Measurements from ENCODE around the gene CELF5. TPM values are rescaled to one million over a fixed set of nuclear protein-coding genes. Genes with fewer than 3 reads are reported as not detected.
"Not testable (repeated sequence)": the region's sequence is repeated elsewhere in the genome, so short reads cannot be mapped to it uniquely, and the experiment has no call there.

Gene CELF5
- total RNA-seq, 1 experiment from 2014 or later: 1.2 TPM

GRCh38 chr19:3330047-3330446 lies 105.6 kb downstream of the CELF5 start:
- TF ChIP-seq TCF7L2 (IDR thresholded peaks at IDR 0.05; ENCODE audit: low read depth, low read length): no peak
- TF ChIP-seq, protein P1, sequence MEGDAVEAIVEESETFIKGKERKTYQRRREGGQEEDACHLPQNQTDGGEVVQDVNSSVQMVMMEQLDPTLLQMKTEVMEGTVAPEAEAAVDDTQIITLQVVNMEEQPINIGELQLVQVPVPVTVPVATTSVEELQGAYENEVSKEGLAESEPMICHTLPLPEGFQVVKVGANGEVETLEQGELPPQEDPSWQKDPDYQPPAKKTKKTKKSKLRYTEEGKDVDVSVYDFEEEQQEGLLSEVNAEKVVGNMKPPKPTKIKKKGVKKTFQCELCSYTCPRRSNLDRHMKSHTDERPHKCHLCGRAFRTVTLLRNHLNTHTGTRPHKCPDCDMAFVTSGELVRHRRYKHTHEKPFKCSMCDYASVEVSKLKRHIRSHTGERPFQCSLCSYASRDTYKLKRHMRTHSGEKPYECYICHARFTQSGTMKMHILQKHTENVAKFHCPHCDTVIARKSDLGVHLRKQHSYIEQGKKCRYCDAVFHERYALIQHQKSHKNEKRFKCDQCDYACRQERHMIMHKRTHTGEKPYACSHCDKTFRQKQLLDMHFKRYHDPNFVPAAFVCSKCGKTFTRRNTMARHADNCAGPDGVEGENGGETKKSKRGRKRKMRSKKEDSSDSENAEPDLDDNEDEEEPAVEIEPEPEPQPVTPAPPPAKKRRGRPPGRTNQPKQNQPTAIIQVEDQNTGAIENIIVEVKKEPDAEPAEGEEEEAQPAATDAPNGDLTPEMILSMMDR (IDR thresholded peaks at IDR 0.05): no peak
- no peak for TF ChIP-seq SIN3A (IDR thresholded peaks at IDR 0.05; ENCODE audit: borderline replicate concordance, insufficient read depth, low read depth, low read length)
- no peak for TF ChIP-seq POLR2AphosphoS5 (IDR thresholded peaks at IDR 0.05; ENCODE audit: low read depth, low read length)
- no peak for TF ChIP-seq REST (IDR thresholded peaks at IDR 0.05; ENCODE audit: insufficient read depth in 1 of 2, low read depth in 2 of 2, low read length in 1 of 2)
- no peaks in the 10 kb centered on the region for H3K36me3 ChIP-seq (ENCODE audit: control insufficient read depth, insufficient read depth, low read length)
- CTCF ChIA-PET: interaction anchor here (0.7 kb wide), 1 partner anchor 422 kb away, joined by 3 read pairs; no protein-coding TSS in a partner anchor
- BruUV-seq (replicated peaks): no TSS peak
- no peaks in the 10 kb centered on the region for H3K27me3 ChIP-seq (ENCODE audit: control insufficient read depth, insufficient read depth, low read length)
- POLR2A ChIA-PET: no interaction called here
- no peak for DNase-seq (ENCODE audit: low read depth, low spot score)
- peaks cover under 1% of the 10 kb centered on the region for H3K4me1 ChIP-seq (ENCODE audit: control insufficient read depth, insufficient read depth, low read length)
- in situ Hi-C loops (cut with HindIII; ENCODE audit: low pct_unique_long_range_greater_than_20kb, low sequenced_read_pairs) (no loop called here), intact Hi-C loops (cut with micrococcal nuclease; ENCODE audit: unreplicated experiment) (no loop called here)
- no peaks in the 10 kb centered on the region for H3K9me3 ChIP-seq (ENCODE audit: control insufficient read depth, insufficient read depth, low read depth, low read length)
- no peak for ATAC-seq
- no peak overlapping the region for H3K4me3 ChIP-seq (ENCODE audit: low read depth in 2 of 2, low read length in 2 of 2)
- no peak overlapping the region for H3K27ac ChIP-seq (ENCODE audit: low read length)

GRCh38 chr19:3332232-3332631 lies 107.8 kb downstream of the CELF5 start:
- POLR2A ChIA-PET; ATAC-seq; CTCF ChIA-PET; BruUV-seq (replicated peaks); H3K27me3 ChIP-seq (ENCODE audit: control insufficient read depth, insufficient read depth, low read length); DNase-seq (ENCODE audit: low read depth, low spot score); H3K36me3 ChIP-seq (ENCODE audit: control insufficient read depth, insufficient read depth, low read length); H3K4me3 ChIP-seq (ENCODE audit: low read depth in 2 of 2, low read length in 2 of 2); intact Hi-C loops (cut with micrococcal nuclease; ENCODE audit: unreplicated experiment); H3K9me3 ChIP-seq (ENCODE audit: control insufficient read depth, insufficient read depth, low read depth, low read length); in situ Hi-C loops (cut with HindIII; ENCODE audit: low pct_unique_long_range_greater_than_20kb, low sequenced_read_pairs): not testable (repeated sequence)
- Histone ChIP-seq H3K27ac (ENCODE audit: low read length) (peak overlapping the region; percentile 71; the same call in 1 of the 2 replicates), H3K4me1 (ENCODE audit: control insufficient read depth, insufficient read depth, low read length) (peaks cover 22% of the 10 kb centered on the region)

DNA sequence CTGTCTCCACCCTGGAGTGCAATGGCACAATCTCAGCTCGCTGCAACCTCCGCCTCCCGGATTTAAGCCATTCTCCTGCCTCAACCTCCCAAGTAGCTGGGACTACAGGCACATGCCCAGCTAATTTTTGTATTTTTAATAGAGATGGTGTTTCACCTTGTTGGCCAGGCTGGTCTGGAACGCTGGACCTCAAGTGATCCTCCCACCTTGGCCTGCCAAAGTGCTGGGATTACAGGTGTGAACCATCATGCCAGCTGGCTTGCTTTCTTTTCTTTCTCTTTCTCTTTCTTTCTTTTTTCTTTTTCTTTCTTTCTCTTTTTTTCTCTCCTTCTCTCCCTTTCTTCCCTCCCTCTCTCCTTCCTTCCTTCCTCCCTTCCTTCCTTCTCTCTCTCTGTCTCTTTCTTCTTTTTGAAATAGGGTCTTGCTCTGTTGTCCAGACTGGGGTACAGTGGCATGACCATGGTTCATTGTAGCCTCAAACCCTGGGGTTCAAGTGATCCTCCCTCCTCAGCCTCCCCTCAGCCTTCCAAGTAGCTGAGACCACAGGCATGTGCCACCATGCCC lies 108.6 kb downstream of the CELF5 start:
- BruUV-seq (replicated peaks): no TSS peak
- DNase-seq (ENCODE audit: low read depth, low spot score): no peak
- intact Hi-C loops (cut with micrococcal nuclease; ENCODE audit: unreplicated experiment): no loop called here
- no peaks in the 10 kb centered on the region for H3K9me3 ChIP-seq (ENCODE audit: control insufficient read depth, insufficient read depth, low read depth, low read length)
- no peaks in the 10 kb centered on the region for H3K27me3 ChIP-seq (ENCODE audit: control insufficient read depth, insufficient read depth, low read length)
- H3K27ac ChIP-seq (ENCODE audit: low read length): peak overlapping the region; percentile 39; the same call in 1 of the 2 replicates
- H3K4me1 ChIP-seq (ENCODE audit: control insufficient read depth, insufficient read depth, low read length): peaks cover 30% of the 10 kb centered on the region
- in situ Hi-C loops (cut with HindIII; ENCODE audit: low pct_unique_long_range_greater_than_20kb, low sequenced_read_pairs): no loop called here
- no peak overlapping the region for H3K4me3 ChIP-seq (ENCODE audit: low read depth in 2 of 2, low read length in 2 of 2)
- POLR2A ChIA-PET: no interaction called here
- TF ChIP-seq POLR2AphosphoS5 (IDR thresholded peaks at IDR 0.05; ENCODE audit: low read depth, low read length): no peak
- no peak for TF ChIP-seq TCF7L2 (IDR thresholded peaks at IDR 0.05; ENCODE audit: low read depth, low read length)
- TF ChIP-seq, protein P1 (IDR thresholded peaks at IDR 0.05): no peak
- TF ChIP-seq REST (IDR thresholded peaks at IDR 0.05; ENCODE audit: insufficient read depth in 1 of 2, low read depth in 2 of 2, low read length in 1 of 2): no peak
- no peak for TF ChIP-seq SIN3A (IDR thresholded peaks at IDR 0.05; ENCODE audit: borderline replicate concordance, insufficient read depth, low read depth, low read length)
- CTCF ChIA-PET: no interaction called here
- no peak for ATAC-seq
- H3K36me3 ChIP-seq (ENCODE audit: control insufficient read depth, insufficient read depth, low read length): no peaks in the 10 kb centered on the region
